GM23248 (cell line): ENCODE data around the gene PPP1R15B. TPM values are rescaled to one million over a fixed set of nuclear protein-coding genes. Genes with fewer than 3 reads are reported as not detected.

Source experiments
- DNase-seq: peaks from one replicate; pipeline ENCODE4 v3.0.0-alpha.2; 2015
- H2AFZ ChIP-seq: fragments of 200-600 bp; sonication (generic); 2 replicates; pipeline ENCODE4 v1.6.1; 2016; ENCODE audit warnings: antibody characterized with exemption
- H3F3A ChIP-seq: fragments of 200-600 bp; sonication (generic); 2 replicates; pipeline ENCODE4 v1.6.1; 2016; ENCODE audit warnings: mild to moderate bottlenecking, antibody characterized with exemption, mixed run types; ENCODE audit not compliant: insufficient read depth
- H3K27ac ChIP-seq: fragments of 200-600 bp; sonication (generic); 2 replicates; pipeline ENCODE4 v1.5.1; 2016; ENCODE audit warnings: mild to moderate bottlenecking
- H3K27me3 ChIP-seq: fragments of 200-600 bp; sonication (generic); replicated peaks from 2 replicates; pipeline ENCODE4 v1.6.1; 2016; ENCODE audit warnings: mild to moderate bottlenecking; ENCODE audit not compliant: insufficient read depth
- H3K36me3 ChIP-seq: fragments of 200-600 bp; sonication (generic); 2 replicates; pipeline ENCODE4 v1.6.1; 2016; ENCODE audit warnings: low read depth, mild to moderate bottlenecking
- H3K4me1 ChIP-seq: fragments of 200-600 bp; sonication (generic); 2 replicates; pipeline ENCODE4 v1.6.1; 2016; ENCODE audit warnings: mild to moderate bottlenecking; ENCODE audit not compliant: insufficient read depth
- H3K4me2 ChIP-seq: fragments of 200-600 bp; sonication (generic); one replicate; pipeline ENCODE4 v1.6.1; 2016; ENCODE audit warnings: mild to moderate bottlenecking; ENCODE audit not compliant: unreplicated experiment
- H3K4me3 ChIP-seq: fragments of 200-600 bp; sonication (generic); 2 replicates; pipeline ENCODE4 v1.5.1; 2016; ENCODE audit warnings: mild to moderate bottlenecking
- H3K79me2 ChIP-seq: fragments of 200-600 bp; sonication (generic); 2 replicates; pipeline ENCODE4 v1.6.1; 2016; ENCODE audit warnings: mild to moderate bottlenecking; ENCODE audit not compliant: insufficient read depth
- H3K9ac ChIP-seq: fragments of 200-600 bp; sonication (generic); 2 replicates; pipeline ENCODE4 v1.6.1; 2016; ENCODE audit warnings: mild to moderate bottlenecking
- H3K9me2 ChIP-seq: fragments of 200-600 bp; sonication (generic); 2 replicates; pipeline ENCODE4 v1.6.1; 2016; ENCODE audit warnings: mixed run types, mild to moderate bottlenecking, moderate library complexity; ENCODE audit not compliant: insufficient read depth
- H3K9me3 ChIP-seq: fragments of 200-600 bp; sonication (generic); one replicate; pipeline ENCODE4 v1.6.1; 2017; ENCODE audit warnings: low read depth
- H4K20me1 ChIP-seq: fragments of 200-600 bp; sonication (generic); 2 replicates; pipeline ENCODE4 v1.6.0; 2016; ENCODE audit not compliant: insufficient read depth
- EZH2 ChIP-seq: fragments of 200-600 bp; sonication (generic); IDR thresholded peaks from 2 replicates; pipeline ENCODE4 v1.6.1; 2018; ENCODE audit warnings: antibody characterized with exemption, mild to moderate bottlenecking; ENCODE audit not compliant: insufficient read depth, poor library complexity, severe bottlenecking
- EZH2phosphoT487 ChIP-seq: fragments of 200-600 bp; sonication (generic); IDR thresholded peaks from 2 replicates; pipeline ENCODE4 v1.6.1; 2018; ENCODE audit warnings: antibody characterized with exemption, moderate library complexity, mild to moderate bottlenecking, low read depth; ENCODE audit not compliant: insufficient read depth
- WGBS, 2 experiments: methylation state at CpG; one replicate each; pipeline ENCODE4 v1.1.6; 2015 to 2017; ENCODE audit warnings: low lambda C conversion rate in 2 of 2, low coverage in 1 of 2; ENCODE audit errors: missing lambda C conversion rate in 2 of 2; 5-methylcytosine and 5-hydroxymethylcytosine counted together
- in situ Hi-C: fragments of 300-500 bp; cut with MboI; formaldehyde crosslinking; loops from 2 replicates; pipeline ENCODE4 v1.15.0; 2020
- polyA plus RNA-seq: library from polyadenylated mRNA; unstranded; fragments of >200 nt; fragmentation: Nextera tagmentation; extraction: Ambion mirVana; gene quantifications from 2 replicates; pipeline ENCODE4 v1.2.1, GENCODE V29; 2016
- total RNA-seq: library from RNA; depleted of rRNA; stranded (reverse); fragments of >200 nt; shearing (Covaris generic); gene quantifications from 2 replicates; pipeline ENCODE4 v1.2.3, GENCODE V29; 2014

Gene PPP1R15B
- total and polyA plus RNA-seq, 2 experiments from 2014 or later, result 14.5 to 28.4 TPM

DNA sequence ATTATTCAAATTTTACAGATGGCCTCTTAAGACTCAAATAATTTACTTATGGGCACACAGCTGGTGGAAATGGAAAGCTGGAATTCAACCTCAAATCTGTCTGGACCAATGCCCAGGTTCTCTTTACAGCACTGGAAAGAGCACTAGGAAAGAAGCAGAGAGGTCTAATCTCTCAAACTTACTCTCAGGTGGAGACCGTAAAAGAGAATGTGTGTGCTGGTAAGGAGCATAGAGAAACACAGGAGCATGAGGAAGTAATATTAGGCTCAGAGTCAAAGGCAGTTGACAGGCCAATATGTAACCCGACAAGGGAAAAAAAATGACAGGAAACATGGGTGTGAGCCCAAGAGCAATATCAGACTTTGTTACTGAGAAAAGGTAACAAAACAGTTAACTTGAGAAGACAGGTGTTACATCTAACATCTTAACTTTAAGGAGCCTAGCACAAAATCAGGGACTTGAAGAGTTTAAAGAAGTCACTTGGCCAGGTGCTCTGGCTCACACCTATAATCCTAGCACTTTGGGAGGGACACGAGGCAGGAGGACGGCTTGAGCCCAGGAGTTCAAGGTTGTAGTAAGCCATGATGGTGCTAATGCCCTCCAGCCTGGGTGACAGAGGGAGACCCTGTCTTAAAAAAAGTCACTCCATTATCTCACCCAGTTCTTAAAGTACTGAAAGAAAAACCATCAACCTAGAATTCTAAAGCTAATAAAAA is 20.7 kb downstream of the PPP1R15B start:
- in situ Hi-C loops, result no loop called here
- WGBS, 2 experiments, result 67% methylated on average over 4 of the region's 4 CpGs
- no peak overlapping the region for H3K4me3 ChIP-seq
- H3K79me2 ChIP-seq, result no peaks in the 10 kb centered on the region
- no peaks in the 10 kb centered on the region for H3K27me3 ChIP-seq
- H3K9me3 ChIP-seq, result no peaks in the 10 kb centered on the region
- H3K4me1 ChIP-seq, result no peaks in the 10 kb centered on the region
- H3K27ac ChIP-seq, result no peak overlapping the region
- H3K4me2 ChIP-seq, result no peak overlapping the region
- no peaks in the 10 kb centered on the region; the same call in 1 of the 2 replicates for H3F3A ChIP-seq
- H3K9ac ChIP-seq, result no peak overlapping the region
- no peaks in the 10 kb centered on the region for H3K9me2 ChIP-seq
- H3K36me3 ChIP-seq, result no peaks in the 10 kb centered on the region
- DNase-seq, result no peak
- no peak overlapping the region for H2AFZ ChIP-seq
- TF ChIP-seq EZH2 (no peak), EZH2phosphoT487 (no peak)
- H4K20me1 ChIP-seq, result no peaks in the 10 kb centered on the region

DNA sequence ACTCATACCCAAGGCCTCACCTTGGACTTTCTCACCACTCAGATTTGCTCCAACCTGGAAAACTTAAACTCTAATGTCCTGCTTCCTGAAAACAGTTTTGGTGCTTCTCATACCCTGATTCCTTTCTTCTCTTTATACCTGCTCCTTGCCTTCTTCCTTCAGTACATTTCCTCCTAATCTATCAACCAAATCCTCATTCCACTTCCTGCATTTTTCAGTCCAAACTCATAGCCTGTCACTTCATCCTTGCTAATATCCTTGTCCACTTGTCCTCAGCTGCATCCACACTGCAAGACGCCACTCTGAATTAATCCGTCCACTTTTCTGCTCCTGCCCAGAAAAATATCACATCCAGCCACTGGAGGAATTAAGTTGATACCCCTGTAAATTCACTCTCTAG is 25.9 kb downstream of the PPP1R15B start:
- Histone ChIP-seq H3K4me2 (no peak overlapping the region), H3K9me2 (no peaks in the 10 kb centered on the region), H4K20me1 (no peaks in the 10 kb centered on the region; the same call in 1 of the 2 replicates), H3K4me1 (no peaks in the 10 kb centered on the region), H3K36me3 (no peaks in the 10 kb centered on the region), H3F3A (peaks cover 12% of the 10 kb centered on the region), H3K9ac (no peak overlapping the region), H3K9me3 (no peaks in the 10 kb centered on the region), H3K27ac (no peak overlapping the region), H3K27me3 (no peaks in the 10 kb centered on the region; the same call in 1 of the 2 replicates), H3K79me2 (no peaks in the 10 kb centered on the region), H3K4me3 (no peak overlapping the region), H2AFZ (no peak overlapping the region)
- in situ Hi-C loops, result no loop called here
- DNase-seq, result no peak
- TF ChIP-seq EZH2, result no peak
- TF ChIP-seq EZH2phosphoT487, result no peak
- WGBS, 2 experiments, result 94 to 100% methylated on average over 2 of the region's 2 CpGs

DNA sequence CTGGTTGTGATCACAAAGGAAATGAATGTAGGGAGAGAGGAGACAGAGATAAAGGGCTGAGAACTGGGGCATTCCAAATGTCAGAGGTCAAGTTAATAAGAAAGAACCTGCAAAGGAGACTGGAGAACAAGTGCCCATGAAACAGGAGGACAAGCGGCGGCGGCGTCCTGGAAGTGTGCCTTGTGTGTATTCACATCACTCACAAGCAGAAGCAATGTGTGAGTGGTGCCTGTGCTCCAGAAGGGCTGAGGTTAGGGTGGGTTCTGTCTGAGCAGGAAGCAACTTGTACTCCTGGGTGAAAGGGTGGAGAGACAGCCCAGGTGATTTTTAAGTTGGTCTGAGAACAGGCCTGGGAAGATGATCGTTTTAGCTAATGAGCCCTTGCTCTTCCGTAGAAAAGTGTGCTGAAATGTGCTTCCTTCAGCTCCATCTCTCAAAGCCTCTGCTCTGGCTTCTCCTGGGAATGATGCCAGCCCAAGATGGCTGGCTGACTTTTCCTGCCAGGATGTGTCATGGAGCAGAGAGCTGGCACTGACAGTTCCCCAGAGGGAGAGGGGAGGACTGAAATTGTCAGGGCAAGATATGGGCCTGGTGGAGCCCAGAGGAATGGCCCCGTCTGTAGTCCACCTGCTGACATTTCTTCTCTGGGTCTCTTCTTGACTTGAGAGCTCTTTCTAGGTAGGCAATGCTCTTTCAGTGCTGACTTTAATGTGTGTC is 26.8 kb downstream of the PPP1R15B start:
- TF ChIP-seq EZH2 (no peak), EZH2phosphoT487 (no peak)
- H3K9me3 ChIP-seq, result no peaks in the 10 kb centered on the region
- H3K27ac ChIP-seq, result no peak overlapping the region
- H3K9ac ChIP-seq, result no peak overlapping the region
- no peaks in the 10 kb centered on the region for H3K4me1 ChIP-seq
- H3K79me2 ChIP-seq, result no peaks in the 10 kb centered on the region
- no peaks in the 10 kb centered on the region; the same call in 1 of the 2 replicates for H4K20me1 ChIP-seq
- peaks cover 2% of the 10 kb centered on the region; the same call in 1 of the 2 replicates for H3K27me3 ChIP-seq
- no peak overlapping the region for H3K4me2 ChIP-seq
- H3K4me3 ChIP-seq, result no peak overlapping the region
- in situ Hi-C loops, result no loop called here
- H3K9me2 ChIP-seq, result no peaks in the 10 kb centered on the region
- peaks cover 12% of the 10 kb centered on the region for H3F3A ChIP-seq
- no peaks in the 10 kb centered on the region for H3K36me3 ChIP-seq
- peak; percentile 88 for DNase-seq
- H2AFZ ChIP-seq, result 0 out of 2 replicates have a peak overlapping the region, but pooled peaks have one; percentile 22
- WGBS, 2 experiments, result 46 to 52% methylated on average over 7 of the region's 7 CpGs

DNA sequence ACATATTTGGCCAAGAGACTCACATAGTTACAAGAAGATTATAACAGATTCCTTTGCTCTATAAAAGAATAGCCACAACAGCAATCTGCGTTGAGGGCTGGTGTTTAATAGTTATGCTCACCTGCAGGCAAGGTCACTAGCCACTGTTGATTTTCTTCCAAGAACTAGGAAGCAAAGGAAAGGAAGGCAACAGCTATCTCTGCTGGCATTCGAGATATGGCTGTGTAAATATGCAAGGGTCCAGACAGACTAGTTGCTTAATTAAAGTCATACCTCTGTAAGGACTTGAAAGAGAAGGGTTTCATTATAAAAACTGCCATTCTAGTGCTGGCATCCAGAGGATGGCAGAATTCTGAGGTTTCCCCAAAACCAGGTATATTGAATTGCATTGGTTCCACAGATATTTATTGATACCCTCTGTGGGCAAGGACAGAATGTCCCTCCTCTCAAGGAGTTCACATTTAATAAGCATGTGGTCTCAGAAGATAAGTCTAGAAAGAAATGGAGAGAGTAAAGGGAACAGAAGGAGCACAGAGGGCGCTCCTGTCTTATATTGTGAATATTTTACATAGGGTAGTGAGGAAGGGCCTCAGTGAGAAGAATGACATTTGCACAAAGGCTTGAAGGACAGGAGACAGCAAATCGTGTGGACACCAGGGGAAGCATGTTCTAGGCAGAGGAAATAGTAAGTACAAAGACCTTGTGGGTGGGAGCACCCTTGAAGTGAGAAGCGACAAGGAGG is 28.3 kb downstream of the PPP1R15B start:
- H3K4me3 ChIP-seq, result no peak overlapping the region
- in situ Hi-C loops, result no loop called here
- TF ChIP-seq EZH2 (no peak), EZH2phosphoT487 (no peak)
- no peak overlapping the region for H2AFZ ChIP-seq
- no peak overlapping the region for H3K27ac ChIP-seq
- DNase-seq, result no peak
- 64 to 79% methylated on average over 5 of the region's 5 CpGs for whole genome bisulfite sequencing, 2 experiments
- no peaks in the 10 kb centered on the region for H3K36me3 ChIP-seq
- H3K79me2 ChIP-seq, result no peaks in the 10 kb centered on the region
- no peaks in the 10 kb centered on the region for H3K4me1 ChIP-seq
- no peak overlapping the region for H3K4me2 ChIP-seq
- H4K20me1 ChIP-seq, result no peaks in the 10 kb centered on the region; the same call in 1 of the 2 replicates
- peaks cover 12% of the 10 kb centered on the region for H3F3A ChIP-seq
- H3K9me2 ChIP-seq, result no peaks in the 10 kb centered on the region
- H3K9me3 ChIP-seq, result no peaks in the 10 kb centered on the region
- H3K27me3 ChIP-seq, result peaks cover 16% of the 10 kb centered on the region
- H3K9ac ChIP-seq, result no peak overlapping the region
